Glomerular visceral epithelial cell (primary cell): Measurements from ENCODE around the gene KIF11.

Source experiments
- DNase-seq: peaks from one replicate; pipeline ENCODE4 v3.0.0-alpha.2; 2016; ENCODE audit errors: extremely low spot score

KIF11 gene

GRCh38 chr10:92677708-92678107 lies 84.8 kb downstream of the KIF11 start:
- no peak for DNase-seq

GRCh38 chr10:92678206-92678605 lies 85.3 kb downstream of the KIF11 start:
- DNase-seq = no peak

DNA sequence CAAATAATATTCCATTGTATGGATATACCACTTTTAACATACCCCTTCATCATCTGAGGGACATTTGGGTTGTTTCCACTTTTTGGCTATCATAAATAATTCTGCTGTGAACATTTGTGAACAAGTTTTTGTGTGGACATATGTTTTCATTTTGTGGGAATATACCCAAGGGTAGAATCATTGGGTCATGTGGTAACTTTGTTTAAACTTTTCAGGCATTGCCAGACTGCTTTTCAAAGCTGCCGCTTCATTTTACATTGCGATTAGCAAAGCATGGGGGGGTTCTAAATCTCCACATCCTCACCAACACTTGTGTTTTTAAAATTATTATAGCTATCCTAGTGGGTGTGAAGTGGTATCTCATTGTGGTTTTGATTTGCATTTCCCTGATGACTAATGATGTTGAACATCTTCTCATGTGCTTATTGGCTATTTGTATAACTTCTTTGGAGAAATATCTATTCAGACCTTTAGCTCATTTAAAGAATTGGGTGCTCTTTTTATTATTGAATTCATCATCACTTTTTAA lies 88.4 kb downstream of the KIF11 start:
- no peak for DNase-seq

DNA sequence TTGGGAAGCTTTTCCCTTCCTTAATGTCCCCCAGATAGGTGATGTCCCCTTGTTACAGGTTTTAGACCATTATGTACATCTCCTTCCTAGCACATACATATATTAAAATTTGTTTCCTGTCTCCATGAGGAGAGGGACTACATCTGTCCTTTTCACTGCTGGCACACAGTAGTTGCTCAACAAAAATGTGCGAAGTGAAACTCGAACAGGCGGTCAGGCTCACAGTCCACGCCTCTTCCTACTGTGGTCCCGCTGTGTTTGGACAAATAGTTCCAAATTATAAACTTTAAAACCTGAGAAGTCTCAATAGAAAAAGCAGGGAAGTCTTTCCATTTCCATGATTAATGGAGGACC lies 95.6 kb downstream of the KIF11 start:
- no peak for DNase-seq

- DNase-seq = peak; percentile 51
Observed at GRCh38 chr10:92688927-92689662, 96.2 kb downstream of the KIF11 start.

GRCh38 chr10:92689663-92690210 lies 96.8 kb downstream of the KIF11 start, which contains the start of gene HHEX:
HHEX (plus strand) TSS chr10:92689955; CDS start chr10:92689987, 32 bp downstream.
- DNase-seq = peak; percentile 86

DNA sequence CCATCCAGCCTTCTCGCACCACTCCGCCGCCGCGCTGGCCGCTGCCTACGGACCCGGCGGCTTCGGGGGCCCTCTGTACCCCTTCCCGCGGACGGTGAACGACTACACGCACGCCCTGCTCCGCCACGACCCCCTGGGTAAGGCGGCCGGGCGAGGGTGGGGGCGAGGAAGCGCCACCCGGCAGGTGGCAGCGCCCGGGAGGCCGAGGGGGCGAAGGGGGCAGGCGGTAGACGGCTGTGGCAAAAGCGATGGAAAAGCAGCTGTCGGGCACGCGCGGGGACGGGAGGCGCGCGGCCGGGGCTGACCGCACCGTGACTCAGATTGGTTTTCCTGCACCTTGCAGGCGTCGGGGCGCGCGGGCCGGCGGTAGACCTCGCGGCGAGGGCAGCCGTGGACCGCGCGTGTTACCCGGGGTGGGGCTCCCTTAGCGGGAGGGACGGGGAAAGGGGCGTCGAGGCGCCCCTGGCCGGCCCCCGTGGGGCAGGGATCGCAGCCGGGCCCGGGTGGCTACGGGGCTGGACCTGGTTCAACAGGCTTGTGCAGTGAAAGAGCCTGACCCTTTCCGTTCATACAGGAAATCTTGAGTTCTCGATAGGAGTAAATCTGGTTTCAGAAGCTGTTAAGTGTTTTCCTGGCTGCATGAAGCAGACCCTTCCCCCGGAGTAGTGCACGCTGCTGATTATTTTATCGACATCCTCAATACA lies 97.4 kb downstream of the KIF11 start:
- DNase-seq = peak; percentile 76

- DNase-seq = no peak
Observed at GRCh38 chr10:92690915-92691590, 98.1 kb downstream of the KIF11 start.

GRCh38 chr10:92691591-92692079 lies 98.7 kb downstream of the KIF11 start:
- no peak for DNase-seq

GRCh38 chr10:92692080-92692671 lies 99.2 kb downstream of the KIF11 start:
- DNase-seq = no peak

GRCh38 chr10:92692697-92693533 lies 100.0 kb downstream of the KIF11 start:
- no peak for DNase-seq

DNA sequence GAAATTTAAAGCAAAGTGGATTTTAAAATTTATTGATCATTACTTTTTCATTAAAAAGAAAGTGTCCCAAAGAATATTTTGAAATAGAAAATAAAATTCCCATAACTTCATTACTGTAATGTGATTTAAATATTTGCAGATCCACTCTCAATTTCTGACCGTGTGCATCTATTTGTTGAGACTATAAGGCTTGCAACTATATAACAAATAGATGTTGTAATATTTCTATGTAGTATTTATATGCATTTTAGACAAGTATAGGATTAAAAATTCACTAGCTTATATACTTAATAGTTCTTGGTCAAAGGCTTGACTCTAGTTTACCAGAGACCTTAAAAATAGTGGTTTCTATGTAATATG lies 100.6 kb downstream of the KIF11 start:
- DNase-seq = no peak

DNA sequence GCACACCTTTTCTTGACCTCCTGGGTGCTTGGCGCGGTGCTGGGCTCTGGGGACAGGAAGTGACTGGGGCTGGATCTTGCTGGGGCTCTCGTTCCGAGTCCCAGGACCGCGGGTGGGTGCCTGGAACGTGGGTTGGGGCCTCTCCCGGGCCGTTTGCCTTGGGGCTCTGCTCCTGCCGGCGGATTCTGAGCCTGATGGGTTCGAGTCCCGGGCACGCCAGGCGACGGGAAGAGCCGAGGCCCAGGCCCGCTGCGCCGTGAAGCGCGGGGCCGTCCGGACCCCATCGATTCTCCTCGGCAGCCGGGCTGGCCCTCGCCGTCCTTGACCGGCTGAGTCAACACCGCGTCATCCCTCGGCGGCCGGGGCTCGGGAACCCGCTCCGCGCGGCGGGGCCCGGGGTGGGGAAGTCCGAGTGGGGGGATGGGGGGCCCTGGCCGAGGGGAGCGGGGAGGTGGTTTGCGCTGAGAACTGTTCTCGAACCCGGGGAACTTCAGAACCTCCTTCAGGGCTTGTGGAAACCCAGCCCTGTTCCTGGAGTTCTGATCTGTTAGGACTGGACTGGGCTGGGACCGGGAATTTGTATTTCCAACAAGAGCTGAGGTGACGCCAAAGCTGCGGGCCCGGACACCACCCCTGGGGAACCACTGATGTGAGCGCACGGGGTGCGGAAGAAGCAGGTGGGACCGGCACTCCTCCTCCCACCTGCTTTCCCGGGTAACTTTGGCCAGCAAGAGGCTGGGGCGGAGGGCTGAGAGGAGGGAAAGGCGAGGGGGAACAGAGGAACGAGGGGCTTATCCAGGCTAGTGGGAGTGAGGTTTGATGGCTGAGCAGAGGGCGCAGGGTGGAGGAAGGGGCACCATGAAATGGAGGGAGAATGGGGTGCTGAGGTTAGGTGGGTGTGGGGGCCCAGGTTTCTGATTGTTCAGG lies 103.0 kb downstream of the KIF11 start:
- peak; percentile 76 for DNase-seq

DNA sequence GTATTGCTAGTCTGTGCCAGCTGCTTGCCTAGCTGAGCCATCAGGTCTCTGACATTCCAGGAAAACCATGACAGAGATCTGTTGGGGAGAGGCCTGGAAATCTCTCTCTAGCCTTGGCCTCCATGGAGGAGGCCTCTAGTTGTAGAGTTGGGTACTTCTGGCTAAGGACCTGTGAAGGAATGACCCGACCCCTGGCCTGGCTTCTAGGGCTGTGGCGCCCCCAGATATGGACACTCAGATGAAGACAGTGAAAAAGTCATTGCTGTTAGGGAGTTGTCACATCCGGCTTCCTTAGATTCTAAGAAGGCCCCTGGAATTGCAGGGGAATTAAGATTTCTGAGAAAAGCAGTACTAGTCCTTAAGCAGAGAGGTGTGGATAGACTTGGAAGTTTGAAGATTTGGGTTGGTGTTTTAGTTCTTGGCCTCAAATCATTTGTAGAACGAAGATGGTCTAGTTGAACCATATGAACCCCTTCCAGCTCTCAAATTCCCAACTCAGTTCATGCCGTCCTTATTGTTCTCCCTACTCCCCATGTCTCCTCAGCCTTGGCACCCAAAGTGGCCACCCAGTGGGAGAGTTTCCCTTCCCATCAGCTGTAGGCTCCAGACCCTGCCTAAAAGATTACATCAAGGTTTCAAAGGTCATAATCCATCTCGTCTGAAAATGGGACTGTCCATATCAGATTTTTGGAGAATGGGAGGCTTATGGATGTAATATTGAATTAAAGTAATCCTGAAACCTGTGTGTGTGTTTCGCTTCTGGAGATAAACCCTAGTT lies 103.9 kb downstream of the KIF11 start:
- DNase-seq = peak; percentile 37

DNA sequence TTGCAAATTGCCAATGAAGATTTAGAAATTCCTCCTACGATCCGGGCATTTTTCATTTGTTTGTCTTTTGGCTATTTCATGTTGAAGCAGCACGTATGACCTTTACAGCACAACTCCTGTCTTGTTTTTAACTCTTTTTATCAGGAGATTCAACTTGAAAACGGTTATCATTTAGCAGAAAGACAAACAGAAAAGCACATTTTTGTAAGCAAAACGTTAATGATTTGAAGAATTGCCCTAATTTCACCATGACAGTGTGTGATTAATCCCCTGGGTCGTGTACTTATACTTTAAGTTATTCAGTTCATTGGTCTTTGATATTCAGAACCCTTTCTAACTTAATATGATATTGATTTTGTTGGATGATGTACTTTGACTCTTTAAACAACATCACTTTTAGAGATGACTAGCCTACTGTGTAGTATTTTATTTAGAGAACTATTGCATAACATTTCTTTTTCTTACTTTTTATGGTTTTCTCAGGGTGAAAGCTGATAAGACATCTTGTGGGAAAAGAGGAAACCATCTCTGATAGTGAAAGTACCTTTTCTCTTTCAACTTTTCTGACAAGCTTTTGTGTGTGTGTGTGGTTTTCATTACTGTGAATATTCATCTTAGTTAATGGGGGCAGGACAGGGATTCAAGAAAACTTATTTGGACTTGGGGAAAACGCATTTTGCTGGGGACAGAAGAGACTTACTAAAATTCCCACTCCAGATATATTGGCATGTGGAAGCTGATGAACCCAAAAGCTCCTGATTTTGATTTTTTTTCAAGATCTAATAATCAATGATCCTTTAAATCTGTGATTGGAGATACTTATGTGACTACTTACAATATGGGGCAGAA lies 105.0 kb downstream of the KIF11 start:
- no peak for DNase-seq

DNA sequence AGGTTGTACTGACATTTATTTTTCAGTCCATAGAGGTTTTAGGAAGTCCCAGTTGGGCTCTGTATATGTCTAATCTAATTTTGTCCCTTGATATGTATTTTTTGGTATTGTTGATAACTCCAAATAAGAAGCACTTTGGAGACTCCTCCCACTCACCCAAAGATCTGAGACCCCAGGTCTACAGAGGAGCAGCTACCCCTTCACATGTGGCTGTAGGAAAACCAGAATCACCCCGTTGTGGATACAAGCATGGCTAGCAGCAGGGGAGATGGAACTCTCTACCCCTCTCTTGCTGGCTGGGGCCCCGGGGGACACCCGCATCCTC lies 106.2 kb downstream of the KIF11 start:
- DNase-seq = no peak

DNA sequence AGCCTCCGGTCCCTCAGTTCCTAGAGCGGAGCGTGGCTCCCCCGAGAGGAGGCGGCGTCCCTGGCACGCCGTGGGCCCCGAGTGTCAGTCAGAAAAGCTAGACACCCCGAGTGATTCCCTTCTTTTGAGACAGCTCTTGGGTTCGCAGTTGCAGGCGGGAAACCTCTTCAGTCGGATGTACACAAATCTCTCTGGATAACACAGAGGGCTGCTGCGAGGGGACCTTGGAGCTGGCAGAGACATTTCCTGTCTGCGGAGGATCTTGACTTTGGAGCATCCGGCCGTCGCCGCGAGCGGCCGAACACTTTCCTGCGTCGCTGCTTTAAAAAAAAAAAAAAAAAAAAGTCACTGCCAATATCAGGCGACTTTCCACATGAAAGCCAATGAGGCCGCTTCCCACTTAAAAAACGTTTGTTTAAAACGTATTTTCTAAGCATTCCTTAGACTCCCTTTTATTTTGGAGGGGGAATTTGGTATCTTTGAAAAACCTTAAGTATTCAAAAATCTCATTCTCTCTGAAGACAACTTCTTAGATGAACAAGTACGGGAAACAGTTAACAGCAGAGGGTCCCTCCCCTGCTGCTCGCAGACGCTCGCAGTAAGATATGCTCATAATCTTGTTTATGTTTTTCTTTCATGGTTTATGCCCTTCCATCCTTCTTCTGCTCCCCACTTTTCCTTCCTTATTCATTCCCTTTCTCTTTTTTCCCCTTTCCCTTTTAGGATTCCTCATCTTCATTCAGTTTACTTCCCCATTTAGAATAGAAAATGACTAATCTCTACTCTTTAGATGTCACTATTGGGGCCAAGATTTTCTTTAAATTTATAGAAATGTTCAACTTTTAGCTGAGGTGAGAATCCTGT lies 106.8 kb downstream of the KIF11 start:
- peak; percentile 66 for DNase-seq
